Astrocyte of the cerebellum (primary cell): ENCODE results near the gene ZNF341.
"Not testable (repeated sequence)": the region's sequence is repeated elsewhere in the genome, so short reads cannot be mapped to it uniquely, and the experiment has no call there.

Source experiments
- DNase-seq: peaks from one replicate; pipeline ENCODE4 v3.0.0-alpha.2; 2011; ENCODE audit warnings: low read depth
- H3K4me3 ChIP-seq: 2 replicates; pipeline ENCODE4 v1.5.1; 2011; ENCODE audit warnings: mild to moderate bottlenecking, low read depth, low read length, moderate library complexity
- in situ Hi-C: cut with HindIII; loops from 2 replicates; pipeline ENCODE4 v1.10.0; 2017; ENCODE audit warnings: low sequenced_read_pairs
- TF ChIP-seq, protein P1 (sequence below): IDR thresholded peaks from 2 replicates; pipeline ENCODE4 v1.5.1; 2012; ENCODE audit warnings: low read length, low read depth, moderate library complexity, mild to moderate bottlenecking; ENCODE audit errors: missing control alignments

The ZNF341 gene

DNA sequence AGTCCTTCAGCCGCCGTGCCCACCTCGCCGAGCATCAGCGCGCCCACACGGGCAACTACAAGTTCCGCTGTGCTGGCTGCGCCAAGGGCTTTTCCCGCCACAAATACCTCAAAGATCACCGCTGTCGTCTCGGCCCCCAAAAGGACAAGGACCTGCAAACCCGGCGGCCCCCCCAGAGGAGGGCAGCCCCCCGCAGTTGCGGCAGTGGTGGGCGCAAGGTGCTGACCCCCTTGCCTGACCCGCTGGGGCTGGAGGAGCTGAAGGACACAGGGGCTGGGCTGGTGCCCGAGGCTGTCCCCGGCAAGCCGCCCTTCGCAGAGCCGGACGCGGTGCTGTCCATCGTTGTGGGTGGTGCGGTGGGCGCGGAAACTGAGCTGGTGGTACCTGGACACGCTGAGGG lies 59.2 kb downstream of the ZNF341 start:
- no peak for DNase-seq
- TF ChIP-seq, protein P1, sequence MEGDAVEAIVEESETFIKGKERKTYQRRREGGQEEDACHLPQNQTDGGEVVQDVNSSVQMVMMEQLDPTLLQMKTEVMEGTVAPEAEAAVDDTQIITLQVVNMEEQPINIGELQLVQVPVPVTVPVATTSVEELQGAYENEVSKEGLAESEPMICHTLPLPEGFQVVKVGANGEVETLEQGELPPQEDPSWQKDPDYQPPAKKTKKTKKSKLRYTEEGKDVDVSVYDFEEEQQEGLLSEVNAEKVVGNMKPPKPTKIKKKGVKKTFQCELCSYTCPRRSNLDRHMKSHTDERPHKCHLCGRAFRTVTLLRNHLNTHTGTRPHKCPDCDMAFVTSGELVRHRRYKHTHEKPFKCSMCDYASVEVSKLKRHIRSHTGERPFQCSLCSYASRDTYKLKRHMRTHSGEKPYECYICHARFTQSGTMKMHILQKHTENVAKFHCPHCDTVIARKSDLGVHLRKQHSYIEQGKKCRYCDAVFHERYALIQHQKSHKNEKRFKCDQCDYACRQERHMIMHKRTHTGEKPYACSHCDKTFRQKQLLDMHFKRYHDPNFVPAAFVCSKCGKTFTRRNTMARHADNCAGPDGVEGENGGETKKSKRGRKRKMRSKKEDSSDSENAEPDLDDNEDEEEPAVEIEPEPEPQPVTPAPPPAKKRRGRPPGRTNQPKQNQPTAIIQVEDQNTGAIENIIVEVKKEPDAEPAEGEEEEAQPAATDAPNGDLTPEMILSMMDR = no peak
- in situ Hi-C loops = no loop called here
- no peak overlapping the region for H3K4me3 ChIP-seq

DNA sequence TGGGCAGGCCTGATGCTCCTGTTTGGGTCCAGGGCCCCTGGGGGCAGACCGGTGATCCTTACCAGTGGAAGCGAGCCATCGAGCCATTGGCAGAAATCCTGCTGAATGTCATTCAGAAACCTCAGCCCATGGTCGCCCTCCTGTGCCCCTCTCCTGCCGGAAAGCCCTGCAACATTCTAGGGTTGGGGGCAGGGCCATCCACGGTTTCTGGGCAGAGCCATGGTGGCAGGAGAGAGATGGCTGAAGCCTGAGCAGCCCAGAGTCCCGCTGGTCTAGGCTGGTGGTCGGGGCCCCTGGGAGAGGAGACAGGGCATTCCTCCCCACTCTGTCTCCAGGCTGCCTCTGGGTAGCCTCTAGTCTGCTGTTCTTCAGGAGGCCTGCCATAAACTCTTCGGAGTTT lies 59.7 kb downstream of the ZNF341 start:
- in situ Hi-C loops = no loop called here
- DNase-seq = no peak
- no peak overlapping the region for H3K4me3 ChIP-seq
- TF ChIP-seq, protein P1 = no peak

DNA sequence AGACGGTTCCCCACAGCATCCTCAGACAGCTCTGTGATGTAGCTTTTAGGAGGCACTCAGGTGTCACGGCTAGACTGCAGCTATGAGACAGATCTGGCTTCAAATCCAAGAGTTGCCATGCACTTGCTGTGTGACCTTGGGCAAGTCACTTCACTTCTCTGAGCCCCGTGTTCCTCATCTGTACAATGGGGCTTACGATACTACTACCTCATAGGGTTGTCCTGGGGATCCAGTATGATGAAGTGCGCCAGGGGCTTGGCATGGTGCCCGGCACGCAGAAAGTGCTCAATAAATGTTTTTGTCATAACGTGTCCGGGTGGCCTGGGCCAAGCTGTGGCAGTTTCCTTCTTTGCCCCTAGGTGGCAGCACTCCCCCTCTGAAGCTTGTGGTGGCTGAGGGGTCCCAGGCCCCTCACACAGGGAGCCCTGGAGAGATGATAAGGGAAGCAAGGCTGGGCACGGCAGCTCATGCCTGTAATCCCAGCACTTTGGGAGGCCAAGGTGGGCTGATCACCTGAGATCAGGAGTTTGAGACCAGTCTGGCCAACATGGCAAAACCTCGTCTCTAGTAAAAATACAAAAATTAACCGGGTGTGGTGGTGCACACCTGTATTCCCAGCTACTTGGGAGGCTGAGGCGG lies 60.3 kb downstream of the ZNF341 start:
- in situ Hi-C loops = no loop called here
- H3K4me3 ChIP-seq = no peak overlapping the region
- no peak for DNase-seq
- TF ChIP-seq, protein P1 = peak; percentile 79

DNA sequence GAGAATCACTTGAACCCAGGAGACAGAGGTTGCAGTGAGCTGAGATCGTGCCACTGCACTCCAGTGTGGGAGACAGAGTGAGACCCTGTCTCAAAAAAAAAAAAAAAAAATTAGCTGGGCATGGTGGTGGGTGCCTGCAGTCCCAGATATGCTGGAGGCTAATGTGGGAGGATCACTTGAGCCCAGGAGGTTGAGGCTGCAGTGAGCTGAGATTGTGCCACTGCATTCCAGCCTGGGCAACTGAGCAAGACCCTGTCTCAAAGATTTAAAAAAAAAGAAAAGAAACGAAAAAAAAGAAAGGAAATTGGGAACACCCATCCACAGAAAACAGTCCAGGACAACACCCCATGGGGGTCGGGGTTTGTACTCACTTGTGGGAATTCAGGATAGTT lies 60.8 kb downstream of the ZNF341 start:
- in situ Hi-C loops, DNase-seq, H3K4me3 ChIP-seq: not testable (repeated sequence)

DNA sequence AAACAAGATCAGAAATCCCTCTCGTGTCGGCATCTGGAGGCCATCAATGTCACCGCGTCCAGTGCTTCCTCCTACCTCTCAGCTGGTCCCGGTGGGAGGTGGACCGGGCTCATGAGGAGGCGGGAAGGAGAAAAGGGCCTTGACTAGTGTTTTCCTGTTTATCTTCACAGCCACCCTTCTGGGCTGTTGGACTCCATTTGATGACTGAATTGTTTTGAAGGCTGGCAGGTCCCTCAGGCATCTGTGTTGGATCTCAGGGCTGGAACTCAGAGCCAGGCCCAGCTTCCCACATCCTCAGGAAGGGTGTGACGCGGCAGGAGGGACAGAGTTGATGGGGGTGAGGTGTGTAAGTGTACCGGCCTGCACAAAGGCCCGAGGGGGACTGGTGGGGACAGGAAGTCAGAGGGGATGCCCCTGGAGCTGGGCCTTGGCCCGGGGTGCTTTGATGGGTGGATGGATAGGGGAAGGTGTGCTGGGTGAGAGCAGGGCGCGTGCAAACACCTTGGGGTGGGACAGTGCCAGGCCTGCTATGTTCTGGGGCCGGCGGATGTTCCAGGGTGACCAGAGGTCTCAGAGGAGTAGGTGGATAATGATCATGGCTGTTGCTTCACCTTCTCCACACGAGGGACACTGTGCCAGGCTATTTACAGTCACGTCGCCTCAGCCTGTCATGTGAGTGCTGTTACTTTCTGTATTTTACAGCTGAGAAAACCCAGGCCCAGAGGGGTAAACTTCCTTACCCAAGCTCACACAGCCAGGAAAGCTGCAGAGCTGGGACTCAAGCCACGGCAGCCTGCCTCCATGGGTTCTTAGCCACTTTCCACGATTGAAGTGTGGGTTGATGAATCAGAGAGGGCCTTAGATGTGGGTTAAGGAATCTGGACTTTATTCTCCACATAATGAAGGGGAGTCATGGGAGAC lies 61.5 kb downstream of the ZNF341 start:
- no peak overlapping the region for H3K4me3 ChIP-seq
- DNase-seq = no peak
- TF ChIP-seq, protein P1 = no peak
- in situ Hi-C loops = no loop called here

DNA sequence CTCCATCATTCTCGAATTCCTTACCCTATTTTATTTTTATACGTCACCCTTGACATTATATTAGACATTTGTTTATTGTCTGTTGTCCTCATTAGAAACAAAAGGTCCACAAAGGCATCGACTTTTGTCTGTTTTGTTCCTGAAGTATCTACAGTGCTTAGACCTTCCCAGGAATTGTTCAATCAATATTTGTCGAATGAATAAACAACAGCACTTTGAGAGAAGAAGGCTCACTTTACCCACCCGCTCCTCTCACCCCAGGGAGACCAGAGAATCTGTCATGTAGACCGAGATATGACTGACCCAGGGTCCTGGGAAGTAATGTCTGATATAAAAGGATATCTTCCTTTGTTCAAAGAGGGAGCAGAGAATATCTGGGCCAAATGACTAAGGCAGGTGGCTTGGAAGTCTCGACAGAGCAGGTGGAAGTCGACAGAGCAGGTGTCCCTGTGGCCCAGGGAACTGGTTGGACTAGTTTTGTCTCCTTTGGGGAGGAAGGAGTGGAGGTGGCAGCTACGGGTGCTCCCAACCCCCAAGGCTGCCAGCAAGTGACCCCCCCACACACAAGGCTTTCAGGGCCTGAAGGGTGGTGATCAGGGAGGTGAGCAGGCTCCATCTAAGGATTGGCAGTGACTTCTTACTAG lies 64.6 kb downstream of the ZNF341 start:
- no peak overlapping the region for H3K4me3 ChIP-seq
- TF ChIP-seq, protein P1 = no peak
- DNase-seq = no peak
- in situ Hi-C loops = no loop called here
